COR-L47 (cell line): Measurements from ENCODE around the gene GPR15LG.

Experiments used
- DNase-seq: peaks from one replicate; lab custom pipeline; 2025; lab: John Stamatoyannopoulos, UW

The GPR15LG gene

DNA sequence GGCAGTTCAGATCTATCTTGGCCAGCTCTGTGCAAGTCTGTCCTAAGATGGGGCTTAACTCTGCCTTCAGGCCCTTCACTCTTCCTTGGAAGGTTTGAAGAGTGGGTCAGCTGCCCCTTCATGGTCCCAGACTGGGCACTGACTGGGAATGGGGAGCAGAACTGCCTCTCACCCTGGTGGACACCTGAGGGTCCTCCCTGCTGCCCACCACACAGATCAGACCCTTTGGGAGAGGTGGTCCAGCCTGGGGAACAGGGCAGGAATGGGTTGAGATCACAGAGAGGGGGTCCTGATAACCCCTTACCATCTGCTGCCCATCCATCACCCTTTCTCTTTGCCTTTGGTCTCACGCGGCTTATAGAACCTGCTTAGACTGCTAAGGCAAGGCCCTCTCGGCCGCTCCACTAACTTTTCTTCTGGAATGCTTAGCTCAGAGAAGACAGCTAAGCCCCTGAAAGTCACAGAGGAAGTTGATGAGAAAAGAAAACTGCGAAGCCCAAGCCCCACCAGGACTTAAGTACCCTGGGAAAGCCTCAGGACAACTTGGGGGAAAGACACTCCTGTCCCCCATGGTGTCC is 20.3 kb downstream of the GPR15LG start:
- no peak for DNase-seq

GRCh38 chr10:84194424-84195043 is 20.9 kb downstream of the GPR15LG start, which contains the start of gene CDHR1:
Gene CDHR1 (plus strand): TSS chr10:84194537. CDS start chr10:84194761, 224 bp downstream.
- DNase-seq: peak; percentile 20

DNA sequence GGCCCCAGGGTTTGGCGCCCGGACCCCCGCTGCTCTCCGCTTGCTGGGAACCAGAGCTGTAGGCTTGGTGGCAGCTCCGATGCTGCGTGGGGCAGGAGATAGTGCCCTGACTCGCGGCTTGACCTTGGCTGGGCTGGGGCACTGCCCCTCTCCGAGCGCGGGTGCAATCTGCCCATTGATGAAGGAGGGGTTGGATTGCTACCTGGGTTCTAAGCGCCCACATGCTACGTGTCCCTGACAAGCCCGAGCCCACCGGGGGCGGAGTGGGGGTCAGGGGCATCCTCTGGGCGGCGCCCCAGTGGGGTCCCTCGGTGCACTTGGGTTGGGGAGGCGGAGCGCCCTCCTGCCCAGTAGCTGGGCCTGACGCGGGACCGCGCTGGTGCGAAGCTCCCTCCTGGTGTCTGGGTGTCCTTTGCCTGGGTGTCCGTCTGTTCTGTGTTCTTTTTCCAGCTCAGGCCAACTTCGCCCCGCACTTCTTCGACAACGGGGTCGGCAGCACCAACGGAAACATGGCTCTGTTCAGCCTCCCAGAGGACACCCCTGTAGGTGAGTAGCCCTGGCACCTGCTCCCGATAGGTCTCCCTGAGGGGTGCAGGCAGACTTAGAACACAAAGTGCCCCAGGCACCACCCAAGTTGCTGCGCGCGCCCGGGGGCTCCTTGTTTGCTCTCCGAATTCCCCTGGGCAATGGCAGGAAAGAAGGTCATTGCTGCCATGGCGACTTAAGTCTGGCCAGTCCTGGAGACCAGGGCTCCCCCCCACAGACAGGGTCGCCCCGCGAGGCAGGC is 21.6 kb downstream of the GPR15LG start:
- no peak for DNase-seq

DNA sequence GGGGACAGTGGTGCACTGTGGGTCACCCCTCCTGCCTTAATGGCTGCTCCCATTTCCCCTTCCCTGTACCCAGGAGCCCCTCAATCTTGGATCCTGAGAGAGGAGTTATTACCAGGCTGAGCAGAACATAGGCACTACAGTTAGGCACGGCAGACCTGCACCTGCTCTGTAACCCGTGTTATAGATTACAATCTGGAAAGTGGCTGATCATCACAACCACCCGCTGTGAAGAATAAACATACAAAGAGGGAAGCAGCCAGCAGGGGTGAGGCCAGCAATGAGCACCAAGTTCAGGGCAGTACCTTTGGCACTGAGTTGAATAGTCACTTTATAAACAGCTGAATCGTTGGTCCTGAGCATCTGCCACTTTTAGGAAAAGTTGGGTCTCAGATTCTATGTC is 22.5 kb downstream of the GPR15LG start:
- peak; percentile 58 for DNase-seq

GRCh38 chr10:84196941-84197340 is 23.3 kb downstream of the GPR15LG start:
- no peak for DNase-seq

- no peak for DNase-seq
These were observed 24.0 kb downstream of the GPR15LG start for GRCh38 chr10:84197643-84198042.

- DNase-seq: no peak
These were observed 24.8 kb downstream of the GPR15LG start for GRCh38 chr10:84198206-84198915.

DNA sequence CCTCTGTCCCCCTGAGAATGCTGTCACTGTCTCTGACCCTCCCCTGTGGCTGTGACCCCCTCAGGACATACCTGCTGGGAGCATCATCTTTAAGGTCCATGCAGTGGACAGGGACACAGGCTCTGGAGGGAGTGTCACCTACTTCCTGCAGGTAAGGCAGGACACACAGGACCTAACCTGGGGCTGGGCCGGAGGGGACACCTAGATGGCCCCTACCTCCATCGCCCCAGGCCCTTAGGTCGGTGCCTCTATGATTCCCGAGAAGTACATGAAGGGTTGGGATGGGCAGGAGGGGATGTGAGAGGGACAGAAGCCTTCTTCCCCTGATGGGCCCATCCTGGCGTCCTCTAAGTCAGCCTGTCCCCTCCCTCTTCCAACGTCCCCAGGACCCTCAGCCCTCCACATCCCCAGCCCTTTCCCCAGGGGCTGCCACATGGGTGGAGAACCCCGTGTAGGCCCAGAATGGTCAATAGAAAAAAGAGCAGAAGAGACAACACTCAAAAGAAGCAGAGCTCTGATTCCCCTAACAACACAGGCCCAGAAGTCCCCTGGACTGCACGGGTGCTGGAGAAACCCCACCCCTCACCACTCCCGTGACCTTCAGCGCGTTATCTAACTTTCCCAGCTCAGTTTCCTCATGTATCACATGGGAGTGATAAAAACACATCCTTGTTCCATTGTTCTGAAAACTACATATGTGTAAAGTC is 27.1 kb downstream of the GPR15LG start:
- no peak for DNase-seq

DNA sequence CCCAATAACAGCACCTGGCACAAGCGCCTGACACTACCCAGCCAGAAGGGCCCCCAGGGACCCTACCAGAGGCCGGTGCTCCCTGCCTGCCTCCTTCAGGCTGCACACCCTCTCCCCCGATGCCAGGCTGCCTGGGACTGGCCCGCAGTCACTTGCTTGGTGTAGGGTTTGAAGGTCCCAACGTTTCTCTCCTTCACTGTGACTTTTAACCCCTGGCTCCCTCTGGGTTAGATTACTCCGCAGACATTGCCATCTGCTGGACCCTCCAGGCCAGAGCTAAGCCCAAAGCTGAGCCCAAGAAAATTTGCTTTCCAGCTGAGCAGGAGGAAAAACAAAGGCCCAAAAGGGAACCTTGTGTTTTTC is 27.6 kb downstream of the GPR15LG start:
- DNase-seq: no peak

GRCh38 chr10:84201682-84202081 is 28.1 kb downstream of the GPR15LG start:
- no peak for DNase-seq

GRCh38 chr10:84202349-84202748 is 28.7 kb downstream of the GPR15LG start:
- no peak for DNase-seq

- no peak for DNase-seq
These were observed 30.5 kb downstream of the GPR15LG start for GRCh38 chr10:84204122-84204521.

GRCh38 chr10:84204610-84205009 is 31.0 kb downstream of the GPR15LG start:
- DNase-seq: no peak

- peak; percentile 1 for DNase-seq
These were observed 31.6 kb downstream of the GPR15LG start for GRCh38 chr10:84205049-84205852.

DNA sequence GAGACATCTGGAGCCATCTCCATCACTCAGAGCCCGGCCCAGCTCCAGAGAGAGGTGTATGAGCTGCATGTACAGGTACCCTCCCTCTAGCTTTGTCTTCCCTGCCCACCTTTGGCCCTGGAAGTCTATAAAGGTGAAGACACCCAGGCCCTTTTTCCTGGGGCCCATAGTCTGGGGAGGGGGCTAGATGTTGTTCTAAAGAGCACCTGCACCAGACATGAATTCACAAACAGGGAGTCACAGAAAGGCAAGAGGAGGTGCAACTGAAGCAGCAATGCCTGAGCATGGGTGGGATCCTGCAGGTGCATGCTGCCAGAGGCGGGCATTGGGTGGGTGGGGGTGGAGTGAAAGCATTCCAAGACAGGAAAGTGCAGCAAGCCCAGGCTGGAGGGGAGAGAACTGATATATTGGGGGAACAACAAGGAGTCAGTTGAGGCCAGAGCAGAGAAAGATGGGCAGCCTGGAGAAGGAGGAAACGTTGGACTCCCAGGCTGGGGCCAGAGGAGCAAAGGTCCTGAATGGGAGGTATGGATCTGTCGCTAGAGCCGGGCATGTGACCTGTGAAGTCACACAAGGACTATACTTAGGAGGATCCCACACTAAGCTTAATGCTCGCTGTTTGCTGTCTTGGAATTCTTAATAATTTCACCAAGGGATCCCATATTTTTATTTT is 32.4 kb downstream of the GPR15LG start:
- DNase-seq: no peak

DNA sequence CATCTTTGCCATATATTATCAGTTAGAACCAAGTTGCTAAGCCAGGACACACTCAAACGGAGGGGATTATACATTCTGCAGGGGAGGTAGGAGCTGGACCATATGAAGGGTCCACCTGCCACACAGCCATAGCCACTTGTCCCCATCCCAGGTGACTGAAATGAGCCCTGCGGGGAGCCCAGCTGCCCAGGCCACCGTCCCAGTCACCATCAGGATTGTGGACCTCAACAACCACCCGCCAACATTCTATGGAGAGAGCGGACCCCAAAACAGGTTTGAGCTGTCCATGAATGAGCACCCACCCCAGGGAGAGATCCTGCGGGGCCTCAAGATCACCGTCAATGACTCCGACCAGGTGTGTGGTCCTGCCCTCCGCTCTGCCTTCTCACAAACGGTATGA is 34.4 kb downstream of the GPR15LG start:
- no peak for DNase-seq

DNA sequence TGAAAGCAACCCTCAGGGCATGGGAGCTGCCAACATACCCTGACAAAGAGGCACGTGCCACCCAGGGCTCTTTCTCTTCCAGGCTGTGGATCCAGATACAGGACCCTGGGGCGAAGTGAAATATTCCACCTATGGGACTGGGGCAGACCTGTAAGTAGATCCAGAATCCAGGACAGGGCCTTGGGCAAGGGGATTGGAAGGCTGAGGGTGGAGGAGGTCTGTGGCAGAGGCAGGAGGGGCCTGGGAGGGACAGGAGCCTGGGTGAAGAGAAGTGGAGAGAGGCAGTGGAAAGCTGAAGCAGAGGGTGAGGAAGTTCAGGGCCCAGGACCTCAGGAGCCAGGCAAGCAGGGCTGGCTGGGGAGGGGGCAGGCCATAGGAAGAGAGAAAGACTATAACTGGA is 38.0 kb downstream of the GPR15LG start:
- DNase-seq: no peak

DNA sequence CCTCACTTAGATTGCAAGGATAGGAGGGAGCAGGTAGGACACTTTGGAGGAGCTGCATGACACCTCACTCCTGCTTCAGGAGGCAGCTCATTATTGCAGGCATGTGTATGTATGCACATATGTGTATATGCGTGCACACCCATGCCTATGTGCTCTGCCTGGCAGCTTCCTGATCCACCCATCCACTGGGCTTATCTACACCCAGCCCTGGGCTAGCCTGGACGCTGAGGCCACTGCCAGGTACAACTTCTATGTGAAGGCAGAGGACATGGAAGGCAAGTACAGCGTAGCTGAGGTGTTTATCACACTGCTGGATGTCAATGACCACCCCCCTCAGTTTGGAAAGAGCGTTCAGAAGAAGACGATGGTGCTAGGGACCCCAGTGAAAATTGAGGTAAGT is 38.4 kb downstream of the GPR15LG start:
- no peak for DNase-seq

- no peak for DNase-seq
These were observed 39.5 kb downstream of the GPR15LG start for GRCh38 chr10:84213076-84213475.

GRCh38 chr10:84214046-84214572 is 40.5 kb downstream of the GPR15LG start:
- no peak for DNase-seq
